ENCODE data around the gene PRKCQ.

The PRKCQ gene

GRCh38 chr10:6423413-6424170 lies 156.5 kb downstream of the PRKCQ start:
- H3K4me2 ChIP-seq (ENCODE audit: low read depth, low read length, poor library complexity, severe bottlenecking) = no peak overlapping the region
- no peak overlapping the region for H3K4me3 ChIP-seq (ENCODE audit: insufficient read depth, low read length, poor library complexity, severe bottlenecking)
- H3K27ac ChIP-seq (ENCODE audit: low read depth, low read length) = no peak overlapping the region
- H3F3A ChIP-seq (ENCODE audit: insufficient read depth) = no peaks in the 10 kb centered on the region
- no peak overlapping the region for H2AFZ ChIP-seq (ENCODE audit: low read depth, low read length, severe bottlenecking)
- H3K9ac ChIP-seq (ENCODE audit: low read length) = no peak overlapping the region
- no peaks in the 10 kb centered on the region for H3K9me3 ChIP-seq (ENCODE audit: insufficient read depth, low read length)
- no peaks in the 10 kb centered on the region for H3K36me3 ChIP-seq (ENCODE audit: low read length)
- no peaks in the 10 kb centered on the region for H3K9me2 ChIP-seq (replicated peaks; ENCODE audit: insufficient read depth, low read length)
- H3K79me2 ChIP-seq (ENCODE audit: insufficient read depth, low read length) = no peaks in the 10 kb centered on the region
- H3K27me3 ChIP-seq (ENCODE audit: low read length) = no peaks in the 10 kb centered on the region; the same call in 1 of the 2 replicates
- TF ChIP-seq CTCF (IDR thresholded peaks at IDR 0.05; ENCODE audit: insufficient read depth, low read length, poor library complexity, severe bottlenecking) = no peak
- TF ChIP-seq EZH2phosphoT487 (conservative IDR thresholded peaks at IDR 0.05; ENCODE audit: low read length) = no peak
- no peaks in the 10 kb centered on the region for H4K20me1 ChIP-seq (ENCODE audit: low read depth, low read length)

GRCh38 chr10:6423004-6423403 lies 157.1 kb downstream of the PRKCQ start:
- no peaks in the 10 kb centered on the region; the same call in 1 of the 2 replicates for H3K27me3 ChIP-seq (ENCODE audit: low read length)
- no peaks in the 10 kb centered on the region for H4K20me1 ChIP-seq (ENCODE audit: low read depth, low read length)
- no peaks in the 10 kb centered on the region for H3K9me2 ChIP-seq (replicated peaks; ENCODE audit: insufficient read depth, low read length)
- no peak overlapping the region for H3K27ac ChIP-seq (ENCODE audit: low read depth, low read length)
- no peaks in the 10 kb centered on the region for H3K9me3 ChIP-seq (ENCODE audit: insufficient read depth, low read length)
- H3F3A ChIP-seq (ENCODE audit: insufficient read depth) = no peaks in the 10 kb centered on the region
- H3K9ac ChIP-seq (ENCODE audit: low read length) = no peak overlapping the region
- no peak overlapping the region for H3K4me2 ChIP-seq (ENCODE audit: low read depth, low read length, poor library complexity, severe bottlenecking)
- H3K36me3 ChIP-seq (ENCODE audit: low read length) = no peaks in the 10 kb centered on the region
- TF ChIP-seq EZH2phosphoT487 (conservative IDR thresholded peaks at IDR 0.05; ENCODE audit: low read length) = no peak
- no peak for TF ChIP-seq CTCF (IDR thresholded peaks at IDR 0.05; ENCODE audit: insufficient read depth, low read length, poor library complexity, severe bottlenecking)
- H2AFZ ChIP-seq (ENCODE audit: low read depth, low read length, severe bottlenecking) = no peak overlapping the region
- no peaks in the 10 kb centered on the region for H3K79me2 ChIP-seq (ENCODE audit: insufficient read depth, low read length)
- H3K4me3 ChIP-seq (ENCODE audit: insufficient read depth, low read length, poor library complexity, severe bottlenecking) = no peak overlapping the region

- Histone ChIP-seq H3K9me3 (ENCODE audit: insufficient read depth, low read length) (no peaks in the 10 kb centered on the region), H3K27me3 (ENCODE audit: low read length) (no peaks in the 10 kb centered on the region; the same call in 1 of the 2 replicates), H2AFZ (ENCODE audit: low read depth, low read length, severe bottlenecking) (no peak overlapping the region), H3K4me2 (ENCODE audit: low read depth, low read length, poor library complexity, severe bottlenecking) (no peak overlapping the region), H3K9me2 (replicated peaks; ENCODE audit: insufficient read depth, low read length) (no peaks in the 10 kb centered on the region), H3K9ac (ENCODE audit: low read length) (no peak overlapping the region), H3F3A (ENCODE audit: insufficient read depth) (no peaks in the 10 kb centered on the region), H3K4me3 (ENCODE audit: insufficient read depth, low read length, poor library complexity, severe bottlenecking) (no peak overlapping the region), H3K27ac (ENCODE audit: low read depth, low read length) (no peak overlapping the region), H3K79me2 (ENCODE audit: insufficient read depth, low read length) (no peaks in the 10 kb centered on the region), H3K36me3 (ENCODE audit: low read length) (no peaks in the 10 kb centered on the region), H4K20me1 (ENCODE audit: low read depth, low read length) (no peaks in the 10 kb centered on the region)
- TF ChIP-seq EZH2phosphoT487 (conservative IDR thresholded peaks at IDR 0.05; ENCODE audit: low read length) = no peak
- no peak for TF ChIP-seq CTCF (IDR thresholded peaks at IDR 0.05; ENCODE audit: insufficient read depth, low read length, poor library complexity, severe bottlenecking)
These were observed 161.4 kb downstream of the PRKCQ start for GRCh38 chr10:6418613-6419216.
